Osteoblast (primary cell): ENCODE measurements around the gene DCK. TPM values are rescaled to one million over a fixed set of nuclear protein-coding genes. Genes with fewer than 3 reads are reported as not detected.
"Not testable (repeated sequence)": the region's sequence is repeated elsewhere in the genome, so short reads cannot be mapped to it uniquely, and the experiment has no call there.

Experiments used
- DNase-seq: peaks from one replicate; pipeline ENCODE4 v3.0.0; 2011; ENCODE audit warnings: low spot score, mixed read lengths; ENCODE audit not compliant: insufficient read length; ENCODE audit errors: missing footprints
- H2AFZ ChIP-seq: 2 replicates; pipeline ENCODE4 v1.6.0; 2011; ENCODE audit warnings: mild to moderate bottlenecking, low read length
- H3K27ac ChIP-seq: 2 replicates; pipeline ENCODE4 v1.5.1; 2011; ENCODE audit warnings: mild to moderate bottlenecking, low read depth, low read length, moderate library complexity
- H3K27me3 ChIP-seq: 2 replicates; pipeline ENCODE4 v1.6.0; 2012; ENCODE audit warnings: mild to moderate bottlenecking, control low read depth, inconsistent platforms, low read length, moderate library complexity; ENCODE audit not compliant: insufficient read depth
- H3K36me3 ChIP-seq: 2 replicates; pipeline ENCODE4 v1.5.1; 2011; ENCODE audit warnings: mild to moderate bottlenecking, low read length, control low read depth, moderate library complexity; ENCODE audit not compliant: insufficient read depth
- H3K4me1 ChIP-seq: 2 replicates; pipeline ENCODE4 v1.5.1; 2011; ENCODE audit warnings: mild to moderate bottlenecking, low read length, control low read depth, moderate library complexity; ENCODE audit not compliant: insufficient read depth
- H3K4me2 ChIP-seq: 2 replicates; pipeline ENCODE4 v1.6.0; 2011; ENCODE audit warnings: mild to moderate bottlenecking, low read length; ENCODE audit not compliant: insufficient read depth
- H3K4me3 ChIP-seq: fragments of 200-600 bp; sonication (generic); 3 replicates; pipeline ENCODE4 v1.5.1; 2012; ENCODE audit warnings: mild to moderate bottlenecking, low read length, inconsistent platforms; ENCODE audit not compliant: insufficient read depth
- H3K79me2 ChIP-seq: 2 replicates; pipeline ENCODE4 v1.6.0; 2012; ENCODE audit warnings: mild to moderate bottlenecking, low read length, control low read depth, inconsistent platforms; ENCODE audit not compliant: insufficient read depth
- H3K9me3 ChIP-seq: 2 replicates; pipeline ENCODE4 v1.5.1; 2011; ENCODE audit warnings: low read depth, low read length, control low read depth
- H4K20me1 ChIP-seq: 2 replicates; pipeline ENCODE4 v1.6.0; 2012; ENCODE audit warnings: mild to moderate bottlenecking, low read length, control low read depth; ENCODE audit not compliant: insufficient read depth
- CTCF ChIP-seq: IDR thresholded peaks from 2 replicates; pipeline ENCODE4 v1.5.1; 2011; ENCODE audit warnings: mild to moderate bottlenecking, low read depth, low read length, moderate library complexity; ENCODE audit errors: extremely low read depth
- total RNA-seq: library from RNA; depleted of rRNA; stranded (reverse); fragments of >200 nt; gene quantifications from 2 replicates; pipeline ENCODE4 v1.2.3, GENCODE V29; 2012

DCK gene
- total RNA-seq, 1 donor = 13.8 TPM

GRCh38 chr4:71026086-71026485 lies 32.6 kb downstream of the DCK start:
- Histone ChIP-seq H3K4me3 (no peak overlapping the region), H3K4me2 (peak overlapping the region; percentile 28), H4K20me1 (no peaks in the 10 kb centered on the region), H3K27ac (peak overlapping the region; percentile 55), H3K79me2 (peaks cover 8% of the 10 kb centered on the region), H3K4me1 (peaks cover 15% of the 10 kb centered on the region), H3K36me3 (peaks cover 5% of the 10 kb centered on the region), H3K9me3 (no peaks in the 10 kb centered on the region), H3K27me3 (no peaks in the 10 kb centered on the region), H2AFZ (no peak overlapping the region)
- TF ChIP-seq CTCF = no peak
- DNase-seq = peak; percentile 89

DNA sequence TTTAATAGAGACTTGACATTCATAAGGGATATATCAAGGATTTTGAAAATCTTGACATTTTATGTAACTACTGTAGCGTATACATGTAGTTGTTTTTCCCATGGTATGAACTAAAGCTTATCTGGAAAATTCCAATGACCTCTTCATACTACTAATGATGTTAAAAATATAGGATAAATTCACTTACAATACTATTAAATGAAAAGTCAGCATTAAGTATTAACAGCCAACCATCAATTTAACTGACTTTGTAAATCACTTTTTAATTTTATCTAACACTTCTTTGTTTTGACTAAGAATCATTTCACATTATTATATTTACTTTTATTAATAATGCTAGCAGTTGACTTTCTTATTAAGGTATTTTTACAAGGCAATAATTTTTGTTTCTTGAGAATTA lies 34.2 kb downstream of the DCK start:
- no peak for TF ChIP-seq CTCF

GRCh38 chr4:71029504-71029903 lies 36.1 kb downstream of the DCK start:
- Histone ChIP-seq H3K27ac (no peak overlapping the region), H3K4me1 (peaks cover 26% of the 10 kb centered on the region), H3K9me3 (no peaks in the 10 kb centered on the region), H3K36me3 (peaks cover 10% of the 10 kb centered on the region), H3K4me2 (no peak overlapping the region), H3K27me3 (no peaks in the 10 kb centered on the region), H3K4me3 (no peak overlapping the region), H2AFZ (no peak overlapping the region), H4K20me1 (no peaks in the 10 kb centered on the region), H3K79me2 (no peaks in the 10 kb centered on the region)
- DNase-seq = no peak
- TF ChIP-seq CTCF = no peak

More for the DNA sequence above, 34.2 kb downstream of the DCK start:
- Histone ChIP-seq H3K79me2 (no peaks in the 10 kb centered on the region), H2AFZ (no peak overlapping the region), H3K36me3 (peaks cover 5% of the 10 kb centered on the region), H3K9me3 (no peaks in the 10 kb centered on the region), H3K4me1 (peaks cover 26% of the 10 kb centered on the region), H3K27me3 (no peaks in the 10 kb centered on the region), H4K20me1 (no peaks in the 10 kb centered on the region), H3K27ac (no peak overlapping the region), H3K4me3 (no peak overlapping the region), H3K4me2 (no peak overlapping the region)
- DNase-seq = no peak

DNA sequence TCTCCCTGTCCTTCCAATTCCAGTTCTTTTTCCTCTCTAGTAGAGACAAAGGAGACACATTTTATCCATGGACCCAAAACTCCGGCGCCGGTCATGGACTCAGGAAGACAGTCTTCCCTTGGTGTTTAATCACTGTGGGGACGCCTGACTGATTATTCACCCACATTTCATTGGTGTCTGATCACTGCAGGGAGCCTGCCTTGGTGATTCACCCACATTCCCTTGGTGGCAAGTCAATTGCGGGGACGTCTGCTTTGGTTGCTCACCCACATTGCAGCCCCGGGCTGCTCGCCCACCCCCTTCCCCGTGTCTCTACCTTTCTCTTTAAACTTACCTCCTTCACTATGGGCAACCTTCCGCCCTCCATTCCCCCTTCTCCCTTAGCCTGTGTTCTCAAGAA lies 38.7 kb downstream of the DCK start:
- not testable (repeated sequence) for H3K79me2 ChIP-seq, H4K20me1 ChIP-seq, H3K9me3 ChIP-seq, H3K36me3 ChIP-seq, H3K27me3 ChIP-seq
- H3K4me1 ChIP-seq = peaks cover 11% of the 10 kb centered on the region
- peak overlapping the region; percentile 22 for H3K4me3 ChIP-seq
- H3K27ac ChIP-seq = peak overlapping the region; percentile 94
- peak overlapping the region; percentile 68 for H2AFZ ChIP-seq
- H3K4me2 ChIP-seq = peak overlapping the region; percentile 48
- DNase-seq = peak; percentile 32

GRCh38 chr4:71045256-71045655 lies 51.8 kb downstream of the DCK start:
- Histone ChIP-seq H3K4me1 (no peaks in the 10 kb centered on the region), H3K79me2 (no peaks in the 10 kb centered on the region), H3K27me3 (no peaks in the 10 kb centered on the region), H3K4me2 (no peak overlapping the region), H4K20me1 (no peaks in the 10 kb centered on the region), H3K36me3 (no peaks in the 10 kb centered on the region), H3K9me3 (no peaks in the 10 kb centered on the region), H3K27ac (no peak overlapping the region), H3K4me3 (no peak overlapping the region), H2AFZ (no peak overlapping the region)
- no peak for DNase-seq
- TF ChIP-seq CTCF = no peak
